ENCODE data around the gene SHKBP1. TPM values are rescaled to one million over a fixed set of nuclear protein-coding genes. Genes with fewer than 3 reads are reported as not detected.

SHKBP1 gene
- total and polyA plus RNA-seq, 2 of the 4 experiments (the other 2 are of a cell fraction), result 15.6 to 94.0 TPM

- Histone ChIP-seq H2AFZ (replicated peaks; ENCODE audit: low read length, poor library complexity) (no peak overlapping the region), H3K9ac (ENCODE audit: low read depth, low read length) (no peak overlapping the region), H3K18ac (ENCODE audit: low read depth, low read length) (no peak overlapping the region), H3K27me3 (ENCODE audit: control insufficient read depth, insufficient read depth, low read length) (peaks cover 25% of the 10 kb centered on the region), H3K56ac (ENCODE audit: extremely low read depth, insufficient read depth, low read length) (no peak overlapping the region), H3K27ac (ENCODE audit: insufficient read depth, low read length) (no peak overlapping the region), H4K5ac (ENCODE audit: low read depth, low read length) (no peak overlapping the region), H4K8ac (ENCODE audit: low read depth in 2 of 2, low read length in 2 of 2) (no peak overlapping the region), H4K20me1 (ENCODE audit: insufficient read depth, low read length) (no peaks in the 10 kb centered on the region), H3K9me3 (ENCODE audit: control insufficient read depth, insufficient read depth, low read length) (no peaks in the 10 kb centered on the region; the same call in 1 of the 2 replicates), H3K23ac (ENCODE audit: low read depth, low read length) (no peak overlapping the region), H2BK120ac (ENCODE audit: low read depth, low read length) (no peak overlapping the region), H2BK20ac (ENCODE audit: low read depth, low read length) (no peak overlapping the region), H3K4me2 (ENCODE audit: low read depth, low read length) (no peak overlapping the region), H3K36me3 (ENCODE audit: control insufficient read depth, insufficient read depth, low read length) (no peaks in the 10 kb centered on the region), H3K79me1 (ENCODE audit: low read depth in 1 of 2, low read length in 2 of 2) (no peaks in the 10 kb centered on the region), H3K4me1 (ENCODE audit: control insufficient read depth, insufficient read depth, low read length) (peaks cover 3% of the 10 kb centered on the region; the same call in 1 of the 2 replicates), H2AK5ac (ENCODE audit: low read depth, low read length) (no peak overlapping the region), H2AK9ac (replicated peaks; ENCODE audit: low read depth, low read length, poor library complexity) (no peak overlapping the region), H3K9me1 (ENCODE audit: insufficient read depth, low read length) (no peaks in the 10 kb centered on the region; the same call in 1 of the 2 replicates), H3K4ac (ENCODE audit: low read depth, low read length) (no peak overlapping the region), H4K91ac (ENCODE audit: insufficient read depth, low read depth, low read length) (no peak overlapping the region), H2BK15ac (ENCODE audit: low read depth, low read length) (no peak overlapping the region), H3K4me3 (ENCODE audit: insufficient read depth, low read depth, low read length) (no peak overlapping the region), H3K14ac (replicated peaks; ENCODE audit: low read depth, low read length) (no peak overlapping the region), H2BK5ac (ENCODE audit: low read depth, low read length, poor library complexity, severe bottlenecking) (no peak overlapping the region)
- CTCF ChIA-PET, result no interaction called here
- no TSS peak for BruUV-seq (replicated peaks)
- no peak for ATAC-seq (ENCODE audit: low read depth)
- POLR2A ChIA-PET (ENCODE audit: unreplicated experiment), result no interaction called here
- in situ Hi-C loops (cut with MboI; ENCODE audit: low sequenced_read_pairs), result no loop called here
- intact Hi-C loops (cut with micrococcal nuclease), result no loop called here
- dilution Hi-C loops (cut with HindIII; ENCODE audit: low sequenced_read_pairs, unreplicated experiment), result no loop called here
- 0 out of 2 replicates have a peak, but pooled peaks have one; percentile 14 for TF ChIP-seq CTCF (conservative IDR thresholded peaks at IDR 0.05; ENCODE audit: low read depth, low read length)
- TF ChIP-seq CHD1 (IDR thresholded peaks at IDR 0.05; ENCODE audit: low read depth, low read length), result no peak
- DNase-seq, result no peak
- WGBS, 2 experiments (ENCODE audit: extremely low coverage in 2 of 2, insufficient read length in 1 of 2), result 0% methylated on average over 1 of the region's 2 CpGs; no CpG with 5 or more reads in 1 of the 2 experiments
Measured at GRCh38 chr19:40533508-40533907, 43.2 kb upstream of the SHKBP1 start.

All from IMR-90 (cell line).